ENCODE data around the gene NARF. TPM values are rescaled to one million over a fixed set of nuclear protein-coding genes. Genes with fewer than 3 reads are reported as not detected.

NARF gene
- total RNA-seq, 1 donor from 2014 or later: 65.7 TPM

DNA sequence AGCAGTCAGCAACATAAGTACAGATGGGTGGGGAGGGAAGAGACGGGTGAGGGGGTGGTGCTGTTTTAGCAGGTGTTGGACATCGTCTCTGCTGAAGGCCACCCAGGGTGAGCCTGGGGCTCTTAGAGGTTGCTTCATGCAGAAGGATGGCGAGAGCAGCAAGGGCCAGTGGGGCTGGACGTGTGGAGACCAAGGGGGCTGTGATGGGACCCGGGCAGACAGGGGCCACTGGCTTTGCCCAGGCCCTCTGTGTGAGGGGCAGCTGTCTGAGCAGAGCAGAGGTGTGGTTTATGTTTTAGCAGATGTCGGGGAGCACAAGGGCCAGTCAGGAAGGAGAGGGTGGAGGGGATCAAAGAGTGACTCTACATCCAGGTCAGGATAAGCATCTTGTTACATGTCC lies 4.8 kb downstream of the NARF start:
- DNase-seq (ENCODE audit: extremely low spot score, unreplicated experiment): no peak
- Mint-ChIP-seq H3K4me1 (ENCODE audit: unreplicated experiment) (peaks cover 6% of the 10 kb centered on the region), H3K27me3 (ENCODE audit: unreplicated experiment) (no peaks in the 10 kb centered on the region), H3K9me3 (ENCODE audit: unreplicated experiment) (no peaks in the 10 kb centered on the region), H3K36me3 (ENCODE audit: unreplicated experiment) (peaks cover 39% of the 10 kb centered on the region), H3K4me3 (ENCODE audit: unreplicated experiment) (no peak overlapping the region), H3K27ac (ENCODE audit: unreplicated experiment) (no peak overlapping the region)
- TF ChIP-seq, protein P1, sequence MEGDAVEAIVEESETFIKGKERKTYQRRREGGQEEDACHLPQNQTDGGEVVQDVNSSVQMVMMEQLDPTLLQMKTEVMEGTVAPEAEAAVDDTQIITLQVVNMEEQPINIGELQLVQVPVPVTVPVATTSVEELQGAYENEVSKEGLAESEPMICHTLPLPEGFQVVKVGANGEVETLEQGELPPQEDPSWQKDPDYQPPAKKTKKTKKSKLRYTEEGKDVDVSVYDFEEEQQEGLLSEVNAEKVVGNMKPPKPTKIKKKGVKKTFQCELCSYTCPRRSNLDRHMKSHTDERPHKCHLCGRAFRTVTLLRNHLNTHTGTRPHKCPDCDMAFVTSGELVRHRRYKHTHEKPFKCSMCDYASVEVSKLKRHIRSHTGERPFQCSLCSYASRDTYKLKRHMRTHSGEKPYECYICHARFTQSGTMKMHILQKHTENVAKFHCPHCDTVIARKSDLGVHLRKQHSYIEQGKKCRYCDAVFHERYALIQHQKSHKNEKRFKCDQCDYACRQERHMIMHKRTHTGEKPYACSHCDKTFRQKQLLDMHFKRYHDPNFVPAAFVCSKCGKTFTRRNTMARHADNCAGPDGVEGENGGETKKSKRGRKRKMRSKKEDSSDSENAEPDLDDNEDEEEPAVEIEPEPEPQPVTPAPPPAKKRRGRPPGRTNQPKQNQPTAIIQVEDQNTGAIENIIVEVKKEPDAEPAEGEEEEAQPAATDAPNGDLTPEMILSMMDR (IDR thresholded peaks at IDR 0.05): no peak

- Mint-ChIP-seq H3K27ac (ENCODE audit: unreplicated experiment) (no peak overlapping the region), H3K4me3 (ENCODE audit: unreplicated experiment) (no peak overlapping the region), H3K36me3 (ENCODE audit: unreplicated experiment) (peaks cover 46% of the 10 kb centered on the region), H3K4me1 (ENCODE audit: unreplicated experiment) (peaks cover 6% of the 10 kb centered on the region), H3K9me3 (ENCODE audit: unreplicated experiment) (no peaks in the 10 kb centered on the region), H3K27me3 (ENCODE audit: unreplicated experiment) (no peaks in the 10 kb centered on the region)
- DNase-seq (ENCODE audit: extremely low spot score, unreplicated experiment): no peak
- TF ChIP-seq, protein P1 (IDR thresholded peaks at IDR 0.05): no peak
Measured at GRCh38 chr17:82463925-82464566, 5.5 kb downstream of the NARF start.

GRCh38 chr17:82464567-82464929 lies 6.0 kb downstream of the NARF start:
- no peaks in the 10 kb centered on the region for H3K27me3 Mint-ChIP-seq (ENCODE audit: unreplicated experiment)
- TF ChIP-seq, protein P1 (IDR thresholded peaks at IDR 0.05): no peak
- no peak overlapping the region for H3K4me3 Mint-ChIP-seq (ENCODE audit: unreplicated experiment)
- no peaks in the 10 kb centered on the region for H3K9me3 Mint-ChIP-seq (ENCODE audit: unreplicated experiment)
- DNase-seq (ENCODE audit: extremely low spot score, unreplicated experiment): no peak
- peaks cover 50% of the 10 kb centered on the region for H3K36me3 Mint-ChIP-seq (ENCODE audit: unreplicated experiment)
- H3K4me1 Mint-ChIP-seq (ENCODE audit: unreplicated experiment): peaks cover 1% of the 10 kb centered on the region
- H3K27ac Mint-ChIP-seq (ENCODE audit: unreplicated experiment): peak overlapping the region; percentile 38

DNA sequence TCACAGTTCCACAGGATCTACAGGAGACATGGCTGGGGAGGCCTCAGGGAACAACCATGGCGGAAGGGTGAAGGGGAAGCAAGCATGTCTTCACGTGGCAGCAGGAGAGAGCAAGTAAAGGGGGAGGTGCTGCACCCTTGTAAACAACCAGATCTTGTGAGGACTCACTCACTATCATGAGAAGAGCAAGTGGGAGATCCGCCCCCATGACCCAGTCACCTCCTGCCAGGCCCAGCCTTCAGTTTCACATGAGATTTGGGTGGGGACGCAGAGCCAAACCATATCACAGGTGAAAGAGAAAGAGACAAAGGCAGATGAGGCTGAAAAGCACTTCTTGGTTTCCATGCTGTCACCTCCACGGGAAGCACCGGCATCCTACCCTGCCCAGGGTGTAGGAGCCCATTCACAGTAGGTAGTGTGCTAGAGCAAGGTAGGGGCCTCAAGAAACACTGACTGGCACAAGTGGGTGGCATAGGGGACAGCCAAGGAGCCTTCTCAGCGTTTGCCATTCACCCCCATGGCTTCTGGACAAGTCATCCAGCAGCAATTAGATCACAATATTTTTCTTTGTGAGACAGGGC lies 6.6 kb downstream of the NARF start:
- no peaks in the 10 kb centered on the region for H3K4me1 Mint-ChIP-seq (ENCODE audit: unreplicated experiment)
- TF ChIP-seq, protein P1 (IDR thresholded peaks at IDR 0.05): no peak

DNA sequence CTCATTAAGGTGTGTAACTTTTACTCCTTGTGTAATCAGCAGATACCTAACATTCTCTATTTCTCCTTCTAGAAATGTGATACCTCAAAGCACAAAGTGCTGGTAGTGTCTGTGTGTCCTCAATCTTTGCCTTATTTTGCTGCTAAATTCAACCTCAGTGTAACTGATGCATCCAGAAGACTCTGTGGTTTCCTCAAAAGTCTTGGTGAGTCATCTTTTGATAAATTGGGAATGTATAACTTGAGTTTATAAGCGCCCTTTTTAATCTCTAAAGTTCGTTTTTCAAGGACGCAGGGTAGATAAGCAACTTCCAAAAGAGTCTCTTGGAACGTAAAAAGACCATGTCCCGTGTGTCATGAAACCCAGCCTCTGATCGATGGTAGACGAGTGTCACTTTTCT lies 10.2 kb downstream of the NARF start:
- no peak for DNase-seq (ENCODE audit: extremely low spot score, unreplicated experiment)
- Mint-ChIP-seq H3K9me3 (ENCODE audit: unreplicated experiment) (no peaks in the 10 kb centered on the region), H3K4me3 (ENCODE audit: unreplicated experiment) (no peak overlapping the region), H3K4me1 (ENCODE audit: unreplicated experiment) (no peaks in the 10 kb centered on the region), H3K27ac (ENCODE audit: unreplicated experiment) (no peak overlapping the region), H3K27me3 (ENCODE audit: unreplicated experiment) (no peaks in the 10 kb centered on the region), H3K36me3 (ENCODE audit: unreplicated experiment) (peaks cover 42% of the 10 kb centered on the region)
- TF ChIP-seq, protein P1 (IDR thresholded peaks at IDR 0.05): no peak

More for the DNA sequence above, 6.6 kb downstream of the NARF start:
- peak overlapping the region; percentile 38 for H3K27ac Mint-ChIP-seq (ENCODE audit: unreplicated experiment)
- H3K27me3 Mint-ChIP-seq (ENCODE audit: unreplicated experiment): no peaks in the 10 kb centered on the region
- H3K36me3 Mint-ChIP-seq (ENCODE audit: unreplicated experiment): peaks cover 53% of the 10 kb centered on the region
- H3K4me3 Mint-ChIP-seq (ENCODE audit: unreplicated experiment): no peak overlapping the region
- H3K9me3 Mint-ChIP-seq (ENCODE audit: unreplicated experiment): no peaks in the 10 kb centered on the region
- DNase-seq (ENCODE audit: extremely low spot score, unreplicated experiment): no peak

Measured in osteocyte (in vitro differentiated cells).